HepG2 (cell line): Measurements from ENCODE around the gene HOXC10. TPM values are rescaled to one million over a fixed set of nuclear protein-coding genes. Genes with fewer than 3 reads are reported as not detected.
A peak's percentile ranks its signal among the peaks of the same experiment; 100 is the strongest.

Experiments
- ATAC-seq: fragments of 200-7000 bp; cut with Tn5 transposase; 3 replicates; pipeline ENCODE4 v1.9.1; 2020; ENCODE audit warnings: mild to moderate bottlenecking, moderate library complexity
- BruUV-seq: library from RNA; stranded (reverse); fragments of 400-500 nt; replicated peaks from 2 replicates; lab custom pipeline; 2021; lab: Mats Ljungman, UMichigan
- CTCF ChIA-PET: fragments of 300-600 bp; formaldehyde crosslinking; extraction: SDS; loops from one replicate; lab custom pipeline; 2021; ENCODE audit warnings: low total read pairs, inconsistent platforms, low intra/inter-chr PET ratio; lab: Yijun Ruan, JAX
- POLR2A ChIA-PET: fragments of 350-600 bp; sonication (Branson Sonifier 250); formaldehyde crosslinking; loops from one replicate; lab custom pipeline; 2020; ENCODE audit warnings: antibody characterized with exemption, inconsistent platforms; lab: Yijun Ruan, JAX
- DNase-seq: peaks from one replicate; pipeline ENCODE4 v3.0.0-alpha.2; 2015; ENCODE audit warnings: low spot score
- FAIRE-seq: peaks from 3 replicates; lab custom pipeline; 2011; peaks lifted over from hg19 to GRCh38; lab: Jason Lieb, UNC
- H2AFZ ChIP-seq: one replicate; pipeline ENCODE4 v1.6.1; 2011; ENCODE audit warnings: low read length, inconsistent platforms
- H3K27ac ChIP-seq: fragments of 300-600 bp; 3 replicates; pipeline ENCODE4 v1.8.0; 2011; ENCODE audit warnings: mixed run types, mild to moderate bottlenecking, mixed read lengths, low read length, inconsistent platforms; ENCODE audit not compliant: insufficient read depth; ENCODE audit errors: extremely low read length
- H3K27me3 ChIP-seq, 2 experiments: fragments of 200-600 bp in 1 of 2; 2 replicates in 1 of 2; 3 replicates in 1 of 2; pipeline versions ENCODE4 v1.6.0 to v1.8.0; 2011; ENCODE audit warnings: low read length in 2 of 2, mild to moderate bottlenecking in 2 of 2, moderate library complexity in 2 of 2, inconsistent platforms in 1 of 2; ENCODE audit not compliant: insufficient read depth in 2 of 2, control insufficient read depth in 1 of 2
- H3K36me3 ChIP-seq, 2 experiments: fragments of 200-600 bp in 1 of 2; replicated peaks in 1 of 2; 2 replicates in 1 of 2; 3 replicates in 1 of 2; pipeline versions ENCODE4 v1.5.1 to v1.8.0; 2011; ENCODE audit warnings: low read length in 2 of 2, inconsistent platforms in 1 of 2; ENCODE audit not compliant: insufficient read depth in 2 of 2, control insufficient read depth in 1 of 2
- H3K4me1 ChIP-seq: 2 replicates; pipeline ENCODE4 v1.5.1; 2012; ENCODE audit warnings: low read length, inconsistent platforms; ENCODE audit not compliant: insufficient read depth
- H3K4me2 ChIP-seq: 2 replicates; pipeline ENCODE4 v1.6.0; 2011; ENCODE audit warnings: low read depth, low read length, inconsistent platforms
- H3K4me3 ChIP-seq, 3 experiments: fragments of 200-600 bp in 1 of 3; sonication (generic), shearing (Covaris generic) in 1 of 3; replicated peaks in 1 of 3; 2 replicates each; pipeline ENCODE4 v1.5.1; 2011 to 2016; ENCODE audit warnings: low read length in 3 of 3, inconsistent platforms in 2 of 3, low read depth in 2 of 3, mild to moderate bottlenecking in 2 of 3, control low read depth in 1 of 3, mixed read lengths in 1 of 3; ENCODE audit not compliant: insufficient read depth in 1 of 3
- H3K79me2 ChIP-seq: one replicate; pipeline ENCODE4 v1.6.1; 2011; ENCODE audit warnings: low read length, inconsistent platforms; ENCODE audit not compliant: insufficient read depth
- H3K9ac ChIP-seq: 2 replicates; pipeline ENCODE4 v1.6.0; 2011; ENCODE audit warnings: mild to moderate bottlenecking, low read depth, low read length, inconsistent platforms; ENCODE audit not compliant: insufficient read depth
- H3K9me3 ChIP-seq: 2 replicates; pipeline ENCODE4 v1.5.1; 2012; ENCODE audit warnings: mild to moderate bottlenecking, low read length
- H4K20me1 ChIP-seq: 2 replicates; pipeline ENCODE4 v1.6.0; 2011; ENCODE audit warnings: inconsistent platforms, mild to moderate bottlenecking, low read length, moderate library complexity; ENCODE audit not compliant: insufficient read depth
- FOXO4 ChIP-seq: sonication (generic); formaldehyde crosslinking; conservative IDR thresholded peaks from 2 replicates; pipeline ENCODE4 v1.8.1; 2023; ENCODE audit warnings: missing genetic modification reagents
- FOXP4 ChIP-seq: sonication (generic); formaldehyde crosslinking; IDR thresholded peaks from 2 replicates; pipeline ENCODE4 v1.4.0; 2020; ENCODE audit warnings: missing genetic modification reagents
- GABPA ChIP-seq, 2 experiments: IDR thresholded peaks; 2 replicates each; pipeline ENCODE4 v1.6.1; 2011 to 2016; ENCODE audit warnings: low read depth in 2 of 2, low read length in 1 of 2, missing biosample characterization in 1 of 2, missing genetic modification characterization in 1 of 2
- GABPB1 ChIP-seq: IDR thresholded peaks from 2 replicates; pipeline ENCODE4 v1.6.1; 2016; ENCODE audit warnings: mild to moderate bottlenecking, missing genetic modification reagents, moderate library complexity, missing compliant biosample characterization
- HNRNPK ChIP-seq: fragments of 200-400 bp; formaldehyde crosslinking; IDR thresholded peaks from 2 replicates; pipeline ENCODE4 v1.6.1; 2018; ENCODE audit warnings: low read length, low read depth, moderate library complexity, mild to moderate bottlenecking; ENCODE audit not compliant: poor library complexity, severe bottlenecking
- HNRNPLL ChIP-seq: fragments of 200-400 bp; formaldehyde crosslinking; IDR thresholded peaks from 2 replicates; pipeline ENCODE4 v1.6.1; 2017; ENCODE audit warnings: mild to moderate bottlenecking, low read depth, low read length; ENCODE audit not compliant: poor library complexity, severe bottlenecking
- MED8 ChIP-seq: sonication (generic); formaldehyde crosslinking; IDR thresholded peaks from 2 replicates; pipeline ENCODE4 v1.8.1; 2023; ENCODE audit warnings: mild to moderate bottlenecking, missing genetic modification reagents; ENCODE audit not compliant: insufficient replicate concordance
- MEIS2 ChIP-seq: sonication (generic); formaldehyde crosslinking; IDR thresholded peaks from 2 replicates; pipeline ENCODE4 v1.9.0; 2021; ENCODE audit warnings: mild to moderate bottlenecking, missing genetic modification reagents
- SOX5 ChIP-seq: IDR thresholded peaks from 2 replicates; pipeline ENCODE4 v1.6.1; 2016; ENCODE audit warnings: borderline replicate concordance
- ZNF562 ChIP-seq: sonication (generic); formaldehyde crosslinking; IDR thresholded peaks from 2 replicates; pipeline ENCODE4 v1.8.0; 2022; ENCODE audit warnings: missing genetic modification reagents, borderline replicate concordance
- ZNF687 ChIP-seq: sonication (generic); formaldehyde crosslinking; IDR thresholded peaks from 2 replicates; pipeline ENCODE4 v1.5.1; 2020; ENCODE audit warnings: mild to moderate bottlenecking, missing genetic modification reagents, moderate library complexity
- ZNF768 ChIP-seq: sonication (generic); formaldehyde crosslinking; IDR thresholded peaks from 2 replicates; pipeline ENCODE4 v1.4.0; 2020; ENCODE audit warnings: missing genetic modification reagents
- ZNF776 ChIP-seq: sonication (generic); formaldehyde crosslinking; IDR thresholded peaks from 2 replicates; pipeline ENCODE4 v1.4.0; 2020; ENCODE audit warnings: mild to moderate bottlenecking, missing genetic modification reagents
- ZZZ3 ChIP-seq: sonication (generic); formaldehyde crosslinking; IDR thresholded peaks from 2 replicates; pipeline ENCODE4 v1.4.0; 2020; ENCODE audit warnings: missing genetic modification reagents, mild to moderate bottlenecking, borderline replicate concordance
- WGBS: methylation state at CpG from one replicate; pipeline ENCODE4 v1.1.6; 2017; ENCODE audit warnings: low lambda C conversion rate; 5-methylcytosine and 5-hydroxymethylcytosine counted together
- in situ Hi-C: cut with HindIII; loops from 2 replicates; pipeline ENCODE4 v1.10.0; 2017; ENCODE audit warnings: low pct_unique_long_range_greater_than_20kb; ENCODE audit not compliant: extremely low pct_ligation_motif_present
- intact Hi-C: fragments of 100-400 bp; cut with micrococcal nuclease; formaldehyde crosslinking; loops from one replicate; pipeline ENCODE4 v1.10.0; 2022; ENCODE audit not compliant: unreplicated experiment
- polyA plus RNA-seq, 8 experiments: library from polyadenylated mRNA; depleted of rRNA in 3 of 8; stranded (reverse) in 7 of 8; unstranded in 1 of 8; fragments of >200 nt; fragmentation: Illumina TruSeq in 4 of 8; extraction: Trizol in 4 of 8; gene quantifications; 2 replicates each; pipeline versions ENCODE4 v1.2.1 to v1.2.3, GENCODE V29; 2011 to 2016; ENCODE audit warnings: low read depth in 4 of 8, missing spikeins in 1 of 8, mixed read lengths in 1 of 8; ENCODE audit not compliant: insufficient read depth in 1 of 8
- total RNA-seq, 5 experiments: library from RNA; depleted of rRNA; stranded (reverse); fragments of >200 nt; fragmentation: Illumina TruSeq; extraction: Trizol; gene quantifications; 2 replicates each; pipeline ENCODE4 v1.2.3, GENCODE V29; 2016; ENCODE audit warnings: low read depth in 1 of 5

Gene HOXC10
- total and polyA plus RNA-seq, 2 of the 13 experiments (the other 11 are each of a cell fraction or from before 2014, with no cell fraction given): not detected

GRCh38 chr12:53974084-53975063 is 10.6 kb upstream of the HOXC10 start, which contains the start of gene HOTAIR:
HOTAIR (minus strand) TSS chr12:53974954.
- Histone ChIP-seq H4K20me1 (no peaks in the 10 kb centered on the region), H3K4me2 (peak within 1 kb of the TSS; percentile 70), H3K4me1 (peaks cover 35% of the 10 kb centered on the region), H2AFZ (no peak within 1 kb of the TSS), H3K9ac (no peak within 1 kb of the TSS), H3K27me3 (peaks cover 9 to 90% of the 10 kb centered on the region in 2 experiments), H3K9me3 (no peaks in the 10 kb centered on the region), H3K79me2 (no peaks in the 10 kb centered on the region), H3K36me3 (no peaks in the 10 kb centered on the region), H3K27ac (no peak within 1 kb of the TSS), H3K4me3 (peak within 1 kb of the TSS; percentile 1 to 57 (median 42); a peak in 4 of 6 replicates)
- DNase-seq: no peak
- ChIA-PET POLR2A (no interaction called here), CTCF (no interaction called here)
- no TSS peak for BruUV-seq
- peak; percentile 65 for ATAC-seq
- in situ Hi-C loops: no loop called here
- FAIRE-seq: no peak
- 25% methylated on average over 26 of the region's 63 CpGs for WGBS
- intact Hi-C loops: no loop called here
- peak; percentile 36; the same call in 1 of the 2 replicates for TF ChIP-seq ZNF687 (CRISPR knock-in tag)
- TF ChIP-seq SOX5: no peak
- TF ChIP-seq MED8 (CRISPR knock-in tag): no peak
- TF ChIP-seq ZNF562 (CRISPR knock-in tag): no peak
- TF ChIP-seq GABPA (IDR thresholded peaks at IDR 0.05; ENCODE audit: low read depth, low read length): 0 out of 2 replicates have a peak, but pooled peaks have one; percentile 22
- TF ChIP-seq GABPA (CRISPR knock-in tag; IDR thresholded peaks at IDR 0.05; ENCODE audit: low read depth): 0 out of 2 replicates have a peak, but pooled peaks have one; percentile 20
- no peak for TF ChIP-seq ZZZ3 (CRISPR knock-in tag)
- no peak for TF ChIP-seq FOXP4
- TF ChIP-seq MEIS2 (CRISPR knock-in tag): no peak
- peak; percentile 35 for TF ChIP-seq HNRNPLL
- TF ChIP-seq ZNF768 (CRISPR knock-in tag): 0 out of 2 replicates have a peak, but pooled peaks have one; percentile 16
- peak; percentile 57; the same call in 1 of the 2 replicates for TF ChIP-seq GABPB1 (CRISPR knock-in tag)
- TF ChIP-seq ZNF776 (CRISPR knock-in tag): no peak
- no peak for TF ChIP-seq FOXO4 (CRISPR knock-in tag)
- TF ChIP-seq HNRNPK: peak; percentile 54
